H1 (cell line): ENCODE results near the gene FAM241A. TPM values are rescaled to one million over a fixed set of nuclear protein-coding genes. Genes with fewer than 3 reads are reported as not detected.

Experiments
- CTCF ChIA-PET: fragments of 300-600 bp; sonication (Branson Sonifier 250); formaldehyde crosslinking; loops from one replicate; lab custom pipeline; 2021; ENCODE audit not compliant: partially characterized antibody; lab: Charles Lee
- POLR2A ChIA-PET: fragments of 300-600 bp; sonication (Branson Sonifier 250); formaldehyde crosslinking; loops from one replicate; lab custom pipeline; 2021; ENCODE audit warnings: inconsistent platforms; ENCODE audit not compliant: partially characterized antibody; lab: Charles Lee
- DNase-seq, 2 experiments: peaks; one replicate each; pipeline versions ENCODE4 v3.0.0 to v3.0.0-alpha.2; 2010 to 2022; ENCODE audit warnings: low spot score in 2 of 2, low read depth in 1 of 2, mixed read lengths in 1 of 2
- FAIRE-seq: peaks from 2 replicates; lab custom pipeline; 2011; peaks lifted over from hg19 to GRCh38; lab: Jason Lieb, UNC
- H2AFZ ChIP-seq: 2 replicates; pipeline ENCODE4 v1.8.1; 2012; ENCODE audit warnings: low read length, inconsistent platforms
- H2AK5ac ChIP-seq: 2 replicates; pipeline ENCODE4 v1.6.1; 2013; ENCODE audit warnings: low read depth, low read length
- H2BK120ac ChIP-seq: replicated peaks from 2 replicates; pipeline ENCODE3; 2013; ENCODE audit warnings: low read depth, low read length, inconsistent platforms
- H2BK12ac ChIP-seq: 2 replicates; pipeline ENCODE4 v1.6.1; 2013; ENCODE audit warnings: low read depth, low read length
- H2BK15ac ChIP-seq: 2 replicates; pipeline ENCODE4 v1.6.1; 2013; ENCODE audit warnings: low read length
- H2BK20ac ChIP-seq: 2 replicates; pipeline ENCODE4 v1.6.1; 2013; ENCODE audit warnings: low read length
- H2BK5ac ChIP-seq: 2 replicates; pipeline ENCODE4 v1.6.1; 2013; ENCODE audit warnings: low read depth, low read length
- H3K14ac ChIP-seq: 2 replicates; pipeline ENCODE4 v1.6.1; 2013; ENCODE audit warnings: inconsistent platforms; ENCODE audit not compliant: insufficient read length
- H3K18ac ChIP-seq: 2 replicates; pipeline ENCODE4 v1.6.1; 2013; ENCODE audit warnings: low read length; ENCODE audit errors: extremely low read depth
- H3K23ac ChIP-seq: 2 replicates; pipeline ENCODE4 v1.6.1; 2013; ENCODE audit warnings: inconsistent platforms; ENCODE audit not compliant: insufficient read length
- H3K23me2 ChIP-seq: 2 replicates; pipeline ENCODE4 v1.6.1; 2013; ENCODE audit warnings: low read depth, low read length
- H3K27ac ChIP-seq: 2 replicates; pipeline ENCODE4 v1.6.1; 2011; ENCODE audit warnings: low read depth, low read length, inconsistent platforms
- H3K27me3 ChIP-seq, 4 experiments: replicated peaks in 1 of 4; 1 replicate in 1 of 4; 2 replicates in 3 of 4; pipeline versions ENCODE4 v1.6.1 to v1.8.1; 2011 to 2013; ENCODE audit warnings: low read length in 3 of 4, mild to moderate bottlenecking in 3 of 4, inconsistent platforms in 2 of 4, mixed read lengths in 2 of 4, moderate library complexity in 1 of 4; ENCODE audit not compliant: control insufficient read depth in 3 of 4, insufficient read depth in 3 of 4; ENCODE audit errors: extremely low read depth in 1 of 4
- H3K36me3 ChIP-seq, 4 experiments: 2 replicates each; pipeline versions ENCODE4 v1.6.1 to v1.8.1; 2011 to 2013; ENCODE audit warnings: mild to moderate bottlenecking in 4 of 4, low read length in 3 of 4, moderate library complexity in 2 of 4, control low read depth in 1 of 4, inconsistent platforms in 1 of 4; ENCODE audit not compliant: insufficient read depth in 4 of 4, control insufficient read depth in 2 of 4
- H3K4ac ChIP-seq: replicated peaks from 2 replicates; pipeline ENCODE3; 2013; ENCODE audit warnings: low read length, low read depth, mixed read lengths, inconsistent platforms; ENCODE audit not compliant: insufficient read length
- H3K4me1 ChIP-seq, 4 experiments: replicated peaks in 1 of 4; 1 replicate in 1 of 4; 2 replicates in 3 of 4; pipeline versions ENCODE4 v1.6.1 to v1.8.1; 2011 to 2013; ENCODE audit warnings: low read length in 3 of 4, inconsistent platforms in 2 of 4, mixed read lengths in 1 of 4; ENCODE audit not compliant: insufficient read depth in 4 of 4, control insufficient read depth in 3 of 4
- H3K4me2 ChIP-seq, 2 experiments: 2 replicates each; pipeline versions ENCODE4 v1.6.1 to v1.8.1; 2011 to 2013; ENCODE audit warnings: low read depth in 2 of 2, low read length in 2 of 2, control low read depth in 1 of 2, inconsistent platforms in 1 of 2, mild to moderate bottlenecking in 1 of 2; ENCODE audit not compliant: insufficient read depth in 1 of 2
- H3K4me3 ChIP-seq, 4 experiments: fragments of 200-600, 300-600 bp in 1 of 4; sonication (generic), shearing (Covaris generic), sonication (Bioruptor Twin) in 1 of 4; 2 replicates each; pipeline versions ENCODE4 v1.5.1 to v1.8.1; 2011 to 2016; ENCODE audit warnings: low read length in 4 of 4, low read depth in 3 of 4, control low read depth in 2 of 4, inconsistent platforms in 2 of 4, mild to moderate bottlenecking in 2 of 4, mixed read lengths in 1 of 4, moderate library complexity in 1 of 4; ENCODE audit not compliant: insufficient read depth in 2 of 4; ENCODE audit errors: extremely low read depth in 1 of 4
- H3K56ac ChIP-seq: replicated peaks from 2 replicates; pipeline ENCODE3; 2013; ENCODE audit warnings: low read depth, mild to moderate bottlenecking, mixed read lengths, low read length, inconsistent platforms; ENCODE audit not compliant: insufficient read length
- H3K79me1 ChIP-seq: 2 replicates; pipeline ENCODE4 v1.6.1; 2013; ENCODE audit warnings: low read depth, low read length, control low read depth
- H3K79me2 ChIP-seq, 2 experiments: 2 replicates each; pipeline versions ENCODE4 v1.6.1 to v1.8.1; 2012 to 2013; ENCODE audit warnings: low read length in 2 of 2, mild to moderate bottlenecking in 2 of 2, inconsistent platforms in 1 of 2; ENCODE audit not compliant: insufficient read depth in 2 of 2, control insufficient read depth in 1 of 2
- H3K9ac ChIP-seq, 4 experiments: replicated peaks in 1 of 4; 1 replicate in 1 of 4; 2 replicates in 3 of 4; pipeline versions ENCODE4 v1.6.1 to v1.8.1; 2011 to 2013; ENCODE audit warnings: low read depth in 3 of 4, low read length in 3 of 4, control low read depth in 2 of 4, mild to moderate bottlenecking in 2 of 4, moderate library complexity in 2 of 4, inconsistent platforms in 1 of 4; ENCODE audit errors: extremely low read depth in 1 of 4
- H3K9me3 ChIP-seq, 2 experiments: 2 replicates each; pipeline versions ENCODE4 v1.6.1 to v1.8.1; 2012 to 2013; ENCODE audit warnings: mild to moderate bottlenecking in 2 of 2, moderate library complexity in 2 of 2, control low read depth in 1 of 2, inconsistent platforms in 1 of 2, low read depth in 1 of 2, low read length in 1 of 2, mixed read lengths in 1 of 2; ENCODE audit not compliant: insufficient read depth in 2 of 2
- H4K20me1 ChIP-seq, 2 experiments: replicated peaks in 1 of 2; 2 replicates each; pipeline versions ENCODE3 to v1.8.1; 2011 to 2013; ENCODE audit warnings: inconsistent platforms in 2 of 2, low read length in 2 of 2, mild to moderate bottlenecking in 1 of 2; ENCODE audit not compliant: insufficient read depth in 2 of 2, control insufficient read depth in 1 of 2
- H4K5ac ChIP-seq: 2 replicates; pipeline ENCODE4 v1.6.1; 2013; ENCODE audit warnings: low read length, low read depth, mixed read lengths, inconsistent platforms; ENCODE audit not compliant: insufficient read length
- H4K8ac ChIP-seq: 2 replicates; pipeline ENCODE4 v1.8.0; 2013; ENCODE audit warnings: mild to moderate bottlenecking, moderate library complexity, low read length, inconsistent platforms; ENCODE audit not compliant: insufficient read depth; ENCODE audit errors: extremely low read depth
- H4K91ac ChIP-seq: replicated peaks from 2 replicates; pipeline ENCODE3; 2013; ENCODE audit warnings: low read length, mixed read lengths, inconsistent platforms; ENCODE audit not compliant: insufficient read length
- CBX8 ChIP-seq: fragments of 300-800, 300-1000 bp; sonication (generic); IDR thresholded peaks from 2 replicates; pipeline ENCODE4 v1.7.1; 2016; ENCODE audit warnings: low read depth, low read length, borderline replicate concordance
- GABPA ChIP-seq: IDR thresholded peaks from 2 replicates; pipeline ENCODE4 v1.6.1; 2011; ENCODE audit warnings: mild to moderate bottlenecking, low read length, moderate library complexity, borderline replicate concordance; ENCODE audit not compliant: insufficient read depth
- WGBS, 2 experiments: shearing (Covaris generic) in 1 of 2; methylation state at CpG; one replicate each; pipeline versions ENCODE4 v1.1.6 to v1.1.7; 2013 to 2015; ENCODE audit warnings: low lambda C conversion rate in 2 of 2, mixed read lengths in 2 of 2, inconsistent platforms in 1 of 2, low coverage in 1 of 2, missing lambda C conversion rate in 1 of 2; ENCODE audit not compliant: insufficient replicate concordance in 2 of 2, insufficient coverage in 1 of 2, insufficient read length in 1 of 2; ENCODE audit errors: extremely low coverage in 1 of 2, missing lambda C conversion rate in 1 of 2; 5-methylcytosine and 5-hydroxymethylcytosine counted together
- polyA plus RNA-seq, 7 experiments: library from polyadenylated mRNA; depleted of rRNA in 3 of 7; stranded (reverse) in 5 of 7; unstranded in 2 of 7; fragments of >200 nt in 5 of 7; fragments of 200-250 nt in 2 of 7; gene quantifications; 1 replicate in 5 of 7; 2 replicates in 1 of 7; 4 replicates in 1 of 7; pipeline versions ENCODE4 v1.2.1 to v1.2.3, GENCODE V29; 2011 to 2013; ENCODE audit warnings: missing spikeins in 2 of 7, mixed read lengths in 2 of 7
- total RNA-seq: library from RNA; stranded (reverse); fragmentation: NEBNext Ultra II Directional; extraction: Animal tissue kit (Norgen Biotek cat#: 25700); gene quantifications from 2 replicates; pipeline ENCODE4 v1.2.1, GENCODE V29; 2021

The FAM241A gene
- total and polyA plus RNA-seq, 2 of the 8 experiments (the other 6 are each of a cell fraction or from before 2014, with no cell fraction given) = 0.20 to 0.73 TPM

- no peak for FAIRE-seq
- H3K27ac ChIP-seq = no peak overlapping the region
- 71% methylated on average over 3 of the region's 3 CpGs; no CpG with 5 or more reads in 1 of the 2 experiments for WGBS, 2 experiments
These were observed 35.7 kb upstream of the FAM241A start for GRCh38 chr4:112109360-112110058.

More at GRCh38 chr4:112109360-112110058, 35.7 kb upstream of the FAM241A start:
- H2BK120ac ChIP-seq = no peak overlapping the region
- H2AFZ ChIP-seq = no peak overlapping the region
- no peaks in the 10 kb centered on the region for H3K4me1 ChIP-seq
- no peak overlapping the region for H2BK15ac ChIP-seq
- no peaks in the 10 kb centered on the region for H3K9me3 ChIP-seq
- H3K79me1 ChIP-seq = no peaks in the 10 kb centered on the region
- H3K4ac ChIP-seq = no peak overlapping the region
- no peak overlapping the region for H3K23ac ChIP-seq
- H4K20me1 ChIP-seq = no peaks in the 10 kb centered on the region
- H4K5ac ChIP-seq = no peak overlapping the region
- H3K56ac ChIP-seq = no peak overlapping the region
- H4K8ac ChIP-seq = no peak overlapping the region
- no peak overlapping the region for H3K4me3 ChIP-seq
- no peak overlapping the region for H3K18ac ChIP-seq
- H3K23me2 ChIP-seq = no peaks in the 10 kb centered on the region
- H2BK12ac ChIP-seq = no peak overlapping the region
- no peak overlapping the region for H2BK5ac ChIP-seq
- no peak overlapping the region for H4K91ac ChIP-seq
- no peak for DNase-seq
- H3K14ac ChIP-seq = no peak overlapping the region
- CTCF ChIA-PET = interaction anchor here (0.7 to 1.3 kb wide), 4 partner anchors 10 to 1386 kb away, joined by 3 to 5 read pairs (median 4); no protein-coding TSS in a partner anchor
- POLR2A ChIA-PET = no interaction called here
- no peaks in the 10 kb centered on the region for H3K36me3 ChIP-seq
- H3K9ac ChIP-seq = no peak overlapping the region
- peaks cover 0 to 1% (median 0%) of the 10 kb centered on the region in 4 experiments; a peak in 1 of 7 replicates for H3K27me3 ChIP-seq
- H3K79me2 ChIP-seq = no peaks in the 10 kb centered on the region
- H2BK20ac ChIP-seq = no peak overlapping the region
- no peak overlapping the region for H3K4me2 ChIP-seq
- no peak for TF ChIP-seq GABPA
- TF ChIP-seq CBX8 = no peak
- TF ChIP-seq, all 59 proteins: peak for 0
- no peak overlapping the region for H2AK5ac ChIP-seq
